NB4 (cell line): ENCODE data around the gene C5orf47.

Experiments
- DNase-seq: peaks from one replicate; pipeline ENCODE4 v3.0.0; 2010; ENCODE audit warnings: low read depth
- H3K4me3 ChIP-seq: one replicate; pipeline ENCODE4 v1.5.1; 2011; ENCODE audit warnings: mild to moderate bottlenecking, low read depth, low read length, moderate library complexity
- MYC ChIP-seq: IDR thresholded peaks from 2 replicates; pipeline ENCODE4 v1.6.1; 2011; ENCODE audit warnings: low read depth, low read length
- POLR2A ChIP-seq: IDR thresholded peaks from 2 replicates; pipeline ENCODE4 v1.6.1; 2011; ENCODE audit warnings: mild to moderate bottlenecking; ENCODE audit not compliant: insufficient read length; ENCODE audit errors: extremely low read depth
- TF ChIP-seq, protein P1 (sequence below): IDR thresholded peaks from one replicate; pipeline ENCODE4 v1.5.1; 2012; ENCODE audit warnings: low read depth, low read length
- TF ChIP-seq, protein P2 (sequence below): IDR thresholded peaks from 2 replicates; pipeline ENCODE4 v1.6.1; 2011; ENCODE audit warnings: low read depth, low read length

C5orf47 gene, protein sequence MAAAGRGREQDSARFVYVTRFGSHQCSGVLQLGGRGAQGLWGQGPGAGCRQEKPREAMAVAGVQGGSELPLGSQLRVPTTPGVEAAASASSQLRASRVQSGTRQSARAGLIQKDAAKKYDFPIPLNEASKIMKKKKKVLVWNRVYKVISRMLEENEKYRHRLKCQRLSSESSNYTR

DNA sequence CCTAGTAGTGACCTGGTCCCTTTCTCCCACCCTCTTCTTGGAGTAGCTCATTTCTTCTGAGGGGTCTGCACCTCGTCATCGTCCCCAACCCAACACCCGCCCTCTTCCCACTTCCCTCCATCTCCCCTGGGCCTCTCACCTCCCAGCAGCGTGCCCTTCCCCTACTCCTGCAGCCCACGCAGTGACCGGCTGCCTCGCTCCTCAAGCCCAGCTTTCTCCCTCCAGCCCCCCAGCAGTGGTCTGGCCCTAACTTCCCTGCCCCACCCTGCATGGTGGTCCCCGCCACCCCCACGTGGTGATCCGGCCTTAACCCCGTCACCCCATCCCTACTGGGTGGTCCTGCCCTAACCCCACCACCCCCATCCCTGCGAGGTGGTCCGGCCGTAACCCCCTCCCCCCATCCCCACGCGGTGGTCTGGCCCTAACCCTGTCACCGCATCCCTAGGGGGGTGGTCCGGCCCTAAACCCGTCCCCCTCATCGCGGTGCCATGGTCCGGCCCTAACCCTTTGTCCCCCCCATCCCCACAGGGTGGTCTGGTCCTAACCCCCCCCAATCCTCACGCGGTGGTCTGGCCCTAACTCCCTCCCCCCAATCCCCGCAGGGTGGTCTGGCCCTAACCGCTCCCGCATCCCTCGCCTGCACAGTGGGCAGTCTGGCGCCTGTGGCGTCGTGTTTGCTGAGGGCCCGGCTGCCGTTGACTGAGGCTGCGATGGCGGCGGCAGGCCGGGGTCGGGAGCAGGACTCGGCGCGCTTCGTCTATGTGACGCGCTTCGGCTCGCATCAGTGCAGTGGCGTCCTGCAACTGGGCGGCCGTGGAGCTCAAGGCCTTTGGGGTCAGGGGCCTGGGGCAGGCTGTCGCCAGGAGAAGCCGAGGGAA is at the start of gene C5orf47:
TSS of gene C5orf47 (plus strand) at position 617 of the 878 bp plus-strand sequence. CDS start at position 711, 94 bp downstream.
- no peak for TF ChIP-seq POLR2A
- TF ChIP-seq, protein P1, sequence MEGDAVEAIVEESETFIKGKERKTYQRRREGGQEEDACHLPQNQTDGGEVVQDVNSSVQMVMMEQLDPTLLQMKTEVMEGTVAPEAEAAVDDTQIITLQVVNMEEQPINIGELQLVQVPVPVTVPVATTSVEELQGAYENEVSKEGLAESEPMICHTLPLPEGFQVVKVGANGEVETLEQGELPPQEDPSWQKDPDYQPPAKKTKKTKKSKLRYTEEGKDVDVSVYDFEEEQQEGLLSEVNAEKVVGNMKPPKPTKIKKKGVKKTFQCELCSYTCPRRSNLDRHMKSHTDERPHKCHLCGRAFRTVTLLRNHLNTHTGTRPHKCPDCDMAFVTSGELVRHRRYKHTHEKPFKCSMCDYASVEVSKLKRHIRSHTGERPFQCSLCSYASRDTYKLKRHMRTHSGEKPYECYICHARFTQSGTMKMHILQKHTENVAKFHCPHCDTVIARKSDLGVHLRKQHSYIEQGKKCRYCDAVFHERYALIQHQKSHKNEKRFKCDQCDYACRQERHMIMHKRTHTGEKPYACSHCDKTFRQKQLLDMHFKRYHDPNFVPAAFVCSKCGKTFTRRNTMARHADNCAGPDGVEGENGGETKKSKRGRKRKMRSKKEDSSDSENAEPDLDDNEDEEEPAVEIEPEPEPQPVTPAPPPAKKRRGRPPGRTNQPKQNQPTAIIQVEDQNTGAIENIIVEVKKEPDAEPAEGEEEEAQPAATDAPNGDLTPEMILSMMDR = no peak
- TF ChIP-seq MYC = no peak
- TF ChIP-seq, protein P2, sequence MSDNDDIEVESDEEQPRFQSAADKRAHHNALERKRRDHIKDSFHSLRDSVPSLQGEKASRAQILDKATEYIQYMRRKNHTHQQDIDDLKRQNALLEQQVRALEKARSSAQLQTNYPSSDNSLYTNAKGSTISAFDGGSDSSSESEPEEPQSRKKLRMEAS = no peak
- no peak for DNase-seq

DNA sequence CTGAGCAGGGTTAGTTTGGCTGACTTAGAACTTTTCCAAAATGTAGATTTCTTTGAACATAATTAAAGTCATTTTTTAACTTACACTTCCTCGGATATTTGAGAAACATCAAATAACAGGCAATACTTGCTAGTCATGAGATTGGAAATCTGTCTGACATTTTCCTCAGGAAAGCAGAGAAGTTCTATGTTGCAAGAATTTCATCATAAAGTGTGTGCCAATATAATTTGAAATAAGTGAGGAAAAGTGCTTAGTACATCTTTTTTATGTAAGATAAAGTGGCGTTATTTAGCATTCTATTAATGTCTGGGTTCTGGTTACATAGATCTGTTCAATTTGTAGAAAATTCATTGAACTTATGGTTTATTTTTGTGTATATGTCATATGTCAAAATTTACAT is 48.7 kb upstream of the C5orf47 start:
- TF ChIP-seq, protein P2 = no peak
- TF ChIP-seq POLR2A = no peak
- TF ChIP-seq, protein P1 = no peak
- no peak for TF ChIP-seq MYC
- DNase-seq = no peak
- no peak overlapping the region for H3K4me3 ChIP-seq

More for the DNA sequence above, at the start of gene C5orf47:
- no peak within 1 kb of the TSS for H3K4me3 ChIP-seq

DNA sequence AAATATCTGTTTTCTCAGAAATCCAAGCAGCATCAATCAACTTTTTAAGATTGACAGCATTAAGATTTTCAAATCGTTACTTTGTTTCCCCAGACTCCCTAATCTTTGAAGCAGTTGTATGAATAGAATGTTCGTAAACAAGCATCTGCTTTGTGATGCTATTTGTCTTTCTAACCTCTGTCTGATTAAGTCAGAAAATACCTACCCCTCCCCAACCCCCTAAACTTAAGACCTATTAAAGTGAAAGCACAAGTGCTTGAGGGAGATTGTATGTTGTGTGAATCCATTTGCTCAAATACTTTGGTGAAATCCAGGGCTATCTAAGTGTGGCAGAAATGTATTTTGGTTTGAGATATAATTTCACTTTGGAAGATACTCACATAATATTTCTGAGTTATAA is 47.9 kb upstream of the C5orf47 start:
- no peak for DNase-seq
- no peak overlapping the region for H3K4me3 ChIP-seq
- TF ChIP-seq POLR2A (no peak), MYC (no peak)
- TF ChIP-seq, protein P1 = no peak
- TF ChIP-seq, protein P2 = no peak

DNA sequence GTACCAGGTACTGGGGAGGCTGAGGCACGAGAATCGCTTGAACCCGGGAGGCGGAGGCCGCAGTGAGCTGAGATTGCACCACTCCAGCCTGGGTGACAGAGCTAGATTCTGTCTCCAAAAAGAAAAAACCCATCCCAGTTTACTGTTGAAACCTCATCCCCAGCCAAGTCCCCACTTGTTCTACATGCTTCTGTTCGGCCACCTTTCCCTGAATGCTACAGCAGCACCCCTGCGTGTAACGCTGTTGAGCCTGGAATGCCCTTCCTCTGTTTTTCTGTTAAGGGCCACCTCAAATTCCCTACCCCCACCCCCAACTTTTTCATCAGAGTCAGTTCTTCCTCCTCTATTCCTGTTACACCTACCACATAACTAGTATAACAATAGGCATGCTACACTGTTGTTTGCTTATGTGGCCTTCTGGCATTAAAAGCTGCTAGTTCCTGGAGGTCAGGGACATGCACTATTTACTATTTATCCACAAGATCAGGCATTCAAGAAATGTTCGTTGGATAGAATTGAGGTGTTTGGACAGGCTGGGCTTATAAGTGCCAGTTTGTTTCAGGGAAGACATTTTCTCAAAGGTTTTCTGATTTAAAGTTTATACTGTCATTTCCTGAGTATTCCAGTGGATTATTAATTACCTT is 47.1 kb upstream of the C5orf47 start:
- no peak overlapping the region for H3K4me3 ChIP-seq
- DNase-seq = no peak
- TF ChIP-seq, protein P2 = no peak
- TF ChIP-seq POLR2A = no peak

DNA sequence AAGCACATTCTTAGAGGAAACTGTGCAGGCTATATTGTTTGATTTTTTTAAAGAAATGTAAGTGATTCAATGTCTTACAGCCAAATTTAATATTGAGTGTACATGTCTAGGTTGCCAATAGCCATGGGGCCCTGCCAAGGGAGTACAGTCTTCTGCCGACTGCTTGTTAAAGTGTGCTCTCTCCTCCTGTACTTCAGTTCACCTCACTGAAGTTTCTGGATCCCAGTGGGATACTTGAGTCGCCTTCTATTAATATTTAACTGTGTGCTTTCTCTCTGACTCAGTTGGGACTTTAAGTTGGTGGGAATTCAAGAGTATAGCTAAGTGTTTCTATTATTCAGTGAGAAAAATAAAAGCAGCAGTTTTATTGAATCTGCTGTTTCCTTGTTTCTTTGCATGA is 44.5 kb upstream of the C5orf47 start:
- no peak for TF ChIP-seq POLR2A
- no peak for TF ChIP-seq MYC
- TF ChIP-seq, protein P1 = no peak
- TF ChIP-seq, protein P2 = no peak
- no peak for DNase-seq
- no peak overlapping the region for H3K4me3 ChIP-seq
